Myocyte (in vitro differentiated cells): ENCODE data around the gene LAYN. TPM values are rescaled to one million over a fixed set of nuclear protein-coding genes. Genes with fewer than 3 reads are reported as not detected.
A peak's percentile ranks its signal among the peaks of the same experiment; 100 is the strongest.

Experiments used
- DNase-seq: peaks from one replicate; pipeline ENCODE4 v3.0.0-alpha.2; 2012; ENCODE audit warnings: low read depth
- polyA plus RNA-seq: library from polyadenylated mRNA; unstranded; fragments of >200 nt; gene quantifications from one replicate; pipeline ENCODE4 v1.2.1, GENCODE V29; 2012; ENCODE audit warnings: missing spikeins
- total RNA-seq: library from RNA; depleted of rRNA; stranded (reverse); fragments of >200 nt; gene quantifications from 2 replicates; pipeline ENCODE4 v1.2.3, GENCODE V29; 2014

LAYN gene
- 15.0 and 28.3 TPM in 2 replicates for total RNA-seq
- polyA plus RNA-seq, result 45.6 TPM

GRCh38 chr11:111540114-111540936, at the start of gene LAYN:
LAYN (plus strand) TSS chr11:111540720; CDS start chr11:111540844, 124 bp downstream.
- peak; percentile 62 for DNase-seq

GRCh38 chr11:111494040-111494439, 46.5 kb upstream of the LAYN start:
- DNase-seq, result no peak

- no peak for DNase-seq
Observed at GRCh38 chr11:111499483-111499882, 41.0 kb upstream of the LAYN start.

GRCh38 chr11:111500481-111500880, 40.0 kb upstream of the LAYN start:
- DNase-seq, result no peak

GRCh38 chr11:111502611-111503010, 37.9 kb upstream of the LAYN start:
- DNase-seq, result no peak

- DNase-seq, result peak; percentile 60
Observed at GRCh38 chr11:111510311-111510710, 30.2 kb upstream of the LAYN start.

GRCh38 chr11:111512296-111513239, 28.0 kb upstream of the LAYN start, which contains the start of gene BTG4:
BTG4 (minus strand) TSS chr11:111512386; CDS start chr11:111498776, 13,610 bp downstream.
- DNase-seq, result no peak

- DNase-seq, result no peak
Observed at GRCh38 chr11:111513240-111513605, 27.3 kb upstream of the LAYN start.

GRCh38 chr11:111514216-111515031, 26.1 kb upstream of the LAYN start, which contains the start of gene HOATZ:
HOATZ (plus strand) TSS chr11:111514778; CDS start chr11:111514785, 7 bp downstream.
- DNase-seq, result no peak

- DNase-seq, result no peak
Observed at GRCh38 chr11:111515591-111515990, 24.9 kb upstream of the LAYN start.

- DNase-seq, result no peak
Observed at GRCh38 chr11:111518668-111519067, 21.9 kb upstream of the LAYN start.

GRCh38 chr11:111520560-111520959, 20.0 kb upstream of the LAYN start:
- DNase-seq, result peak; percentile 47

- DNase-seq, result no peak
Observed at GRCh38 chr11:111521135-111521534, 19.4 kb upstream of the LAYN start.

GRCh38 chr11:111522426-111522825, 18.1 kb upstream of the LAYN start:
- no peak for DNase-seq

- no peak for DNase-seq
Observed at GRCh38 chr11:111523343-111523742, 17.2 kb upstream of the LAYN start.

- DNase-seq, result no peak
Observed at GRCh38 chr11:111524056-111524455, 16.5 kb upstream of the LAYN start.

- no peak for DNase-seq
Observed at GRCh38 chr11:111525456-111525855, 15.1 kb upstream of the LAYN start.

GRCh38 chr11:111526501-111526900, 14.0 kb upstream of the LAYN start:
- DNase-seq, result peak; percentile 64

- no peak for DNase-seq
Observed at GRCh38 chr11:111527279-111527678, 13.2 kb upstream of the LAYN start.

- no peak for DNase-seq
Observed at GRCh38 chr11:111528557-111528956, 12.0 kb upstream of the LAYN start.

- DNase-seq, result no peak
Observed at GRCh38 chr11:111530091-111530490, 10.4 kb upstream of the LAYN start.
